HepG2 (cell line): ENCODE results near the gene PDE9A.

Experiments
- CREM ChIP-seq, 2 experiments: sonication (generic) in 1 of 2; formaldehyde crosslinking in 1 of 2; IDR thresholded peaks; 2 replicates each; pipeline versions ENCODE4 v1.4.0 to v1.6.1; 2016 to 2020; ENCODE audit warnings: antibody characterized with exemption in 1 of 2, mild to moderate bottlenecking in 1 of 2, missing genetic modification reagents in 1 of 2
- NPAS2 ChIP-seq: sonication (generic); formaldehyde crosslinking; IDR thresholded peaks from 2 replicates; pipeline ENCODE4 v1.8.0; 2022; ENCODE audit warnings: mild to moderate bottlenecking, missing genetic modification reagents, borderline replicate concordance
- PAX8 ChIP-seq: sonication (generic); formaldehyde crosslinking; IDR thresholded peaks from 2 replicates; pipeline ENCODE4 v1.8.0; 2022; ENCODE audit warnings: mild to moderate bottlenecking, missing genetic modification reagents, borderline replicate concordance
- POLR2A ChIP-seq, 2 experiments: IDR thresholded peaks; 2 replicates each; pipeline ENCODE4 v1.6.1; 2011; ENCODE audit warnings: low read depth in 2 of 2, low read length in 2 of 2, mild to moderate bottlenecking in 1 of 2, moderate library complexity in 1 of 2; ENCODE audit not compliant: insufficient read depth in 1 of 2
- POLR2AphosphoS2 ChIP-seq: IDR thresholded peaks from 2 replicates; pipeline ENCODE4 v1.6.1; 2011; ENCODE audit warnings: low read depth, low read length, improper control_type of control experiment
- SRSF4 ChIP-seq: fragments of 200-400 bp; formaldehyde crosslinking; IDR thresholded peaks from one replicate; pipeline ENCODE4 v1.6.1; 2018; ENCODE audit warnings: mild to moderate bottlenecking, low read depth, low read length, moderate library complexity; ENCODE audit not compliant: poor library complexity, severe bottlenecking
- SUZ12 ChIP-seq: fragments of 150-350 bp; IDR thresholded peaks from 2 replicates; pipeline ENCODE4 v1.6.1; 2014; ENCODE audit warnings: low read depth, low read length
- ZBTB42 ChIP-seq: sonication (generic); formaldehyde crosslinking; IDR thresholded peaks from 2 replicates; pipeline ENCODE4 v1.5.0; 2020; ENCODE audit warnings: mild to moderate bottlenecking, missing genetic modification reagents
- ZNF138 ChIP-seq: sonication (generic); formaldehyde crosslinking; IDR thresholded peaks from 2 replicates; pipeline ENCODE4 v1.5.0; 2020; ENCODE audit warnings: mild to moderate bottlenecking, low read depth, missing genetic modification reagents
- ZNF30 ChIP-seq: sonication (generic); formaldehyde crosslinking; IDR thresholded peaks from 2 replicates; pipeline ENCODE4 v1.5.0; 2020; ENCODE audit warnings: mild to moderate bottlenecking, missing genetic modification reagents
- ZNF572 ChIP-seq: sonication (generic); formaldehyde crosslinking; IDR thresholded peaks from 2 replicates; pipeline ENCODE4 v1.5.1; 2020; ENCODE audit warnings: mild to moderate bottlenecking, missing genetic modification reagents
- ZNF773 ChIP-seq: sonication (generic); formaldehyde crosslinking; IDR thresholded peaks from 2 replicates; pipeline ENCODE4 v1.4.0; 2020; ENCODE audit warnings: missing genetic modification reagents, borderline replicate concordance
- ZNF839 ChIP-seq: sonication (generic); formaldehyde crosslinking; IDR thresholded peaks from 2 replicates; pipeline ENCODE4 v1.4.0; 2020; ENCODE audit warnings: missing genetic modification reagents, mild to moderate bottlenecking, borderline replicate concordance
- TF ChIP-seq, protein P1 (sequence below): IDR thresholded peaks from 2 replicates; pipeline ENCODE4 v1.6.1; 2016; ENCODE audit warnings: low read depth

DNA sequence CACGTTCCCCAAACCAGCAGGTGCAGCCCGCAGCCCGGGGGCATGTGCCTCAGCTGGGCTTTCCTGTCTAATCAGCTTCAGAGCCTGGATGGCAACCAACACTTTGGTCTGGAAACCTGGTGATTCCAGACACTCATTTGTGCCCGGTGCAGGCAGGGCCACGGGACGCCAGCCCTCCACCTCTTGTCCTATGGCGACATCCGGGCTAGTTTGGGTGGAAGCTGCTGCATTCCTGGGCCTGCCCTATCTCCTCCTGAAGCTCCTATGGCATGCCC, 114.1 kb downstream of the PDE9A start:
- TF ChIP-seq ZNF773 (CRISPR knock-in tag) (no peak), CREM (IDR thresholded peaks at IDR 0.05) (no peak), CREM (CRISPR knock-in tag; IDR thresholded peaks at IDR 0.05) (no peak), ZNF138 (CRISPR knock-in tag) (no peak), POLR2A (IDR thresholded peaks at IDR 0.05; ENCODE audit: insufficient read depth in 1 of 2, low read depth in 2 of 2, low read length in 2 of 2) (no peak), ZNF572 (no peak), PAX8 (CRISPR knock-in tag) (no peak), ZBTB42 (no peak), ZNF30 (CRISPR knock-in tag) (no peak), SUZ12 (no peak), ZNF839 (no peak), SRSF4 (no peak), NPAS2 (no peak), POLR2AphosphoS2 (no peak)
- TF ChIP-seq, protein P1, sequence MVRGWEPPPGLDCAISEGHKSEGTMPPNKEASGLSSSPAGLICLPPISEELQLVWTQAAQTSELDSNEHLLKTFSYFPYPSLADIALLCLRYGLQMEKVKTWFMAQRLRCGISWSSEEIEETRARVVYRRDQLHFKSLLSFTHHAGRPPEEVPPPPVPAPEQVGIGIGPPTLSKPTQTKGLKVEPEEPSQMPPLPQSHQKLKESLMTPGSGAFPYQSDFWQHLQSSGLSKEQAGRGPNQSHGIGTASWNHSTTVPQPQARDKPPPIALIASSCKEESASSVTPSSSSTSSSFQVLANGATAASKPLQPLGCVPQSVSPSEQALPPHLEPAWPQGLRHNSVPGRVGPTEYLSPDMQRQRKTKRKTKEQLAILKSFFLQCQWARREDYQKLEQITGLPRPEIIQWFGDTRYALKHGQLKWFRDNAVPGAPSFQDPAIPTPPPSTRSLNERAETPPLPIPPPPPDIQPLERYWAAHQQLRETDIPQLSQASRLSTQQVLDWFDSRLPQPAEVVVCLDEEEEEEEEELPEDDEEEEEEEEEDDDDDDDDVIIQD (CRISPR knock-in tag), result no peak
